Measurements from ENCODE around the gene APCDD1. TPM values are rescaled to one million over a fixed set of nuclear protein-coding genes. Genes with fewer than 3 reads are reported as not detected.

APCDD1 gene
- total and polyA plus RNA-seq, 8 donors, result 5.6 to 31.1 (median 16.4) TPM

GRCh38 chr18:10409041-10409440, 45.4 kb upstream of the APCDD1 start:
- H3K9me3 ChIP-seq, result no peaks in the 10 kb centered on the region

GRCh38 chr18:10410472-10411308, 43.7 kb upstream of the APCDD1 start:
- peak in 2 of 6 donors; percentile 19 to 34 for DNase-seq
- intact Hi-C loops (cut with DNase I), result no loop called here
- Histone ChIP-seq H3K9me3 (no peaks in the 10 kb centered on the region), H3K4me3 (no peak overlapping the region), H3K36me3 (no peaks in the 10 kb centered on the region), H3K27me3 (no peaks in the 10 kb centered on the region), H3K4me1 (peaks cover 3 to 16% (median 10%) of the 10 kb centered on the region in 3 donors), H3K27ac (peak overlapping the region in 2 of 4 donors; percentile 37 to 55)
- no peak for TF ChIP-seq CTCF (IDR thresholded peaks at IDR 0.05)
- no peak for FAIRE-seq
- 33 to 37% methylated on average over 11 of the region's 11 CpGs for WGBS, 2 donors
- ATAC-seq, result peak; percentile 53 to 82 (median 77)

More at GRCh38 chr18:10409041-10409440, 45.4 kb upstream of the APCDD1 start:
- ATAC-seq, result no peak
- Histone ChIP-seq H3K4me3 (no peak overlapping the region), H3K27me3 (no peaks in the 10 kb centered on the region), H3K36me3 (no peaks in the 10 kb centered on the region), H3K4me1 (peaks cover 3 to 16% (median 10%) of the 10 kb centered on the region in 3 donors), H3K27ac (no peak overlapping the region)
- intact Hi-C loops (cut with DNase I), result no loop called here
- no peak for FAIRE-seq
- DNase-seq, result no peak
- TF ChIP-seq CTCF (IDR thresholded peaks at IDR 0.05), result no peak

GRCh38 chr18:10412933-10413332, 41.5 kb upstream of the APCDD1 start:
- ATAC-seq (no peak), FAIRE-seq (no peak), DNase-seq (no peak)
- Histone ChIP-seq H3K27me3 (no peaks in the 10 kb centered on the region), H3K4me3 (no peak overlapping the region), H3K36me3 (no peaks in the 10 kb centered on the region), H3K9me3 (no peaks in the 10 kb centered on the region), H3K4me1 (peaks cover 3 to 16% (median 10%) of the 10 kb centered on the region in 3 donors), H3K27ac (no peak overlapping the region)
- no peak for TF ChIP-seq CTCF (IDR thresholded peaks at IDR 0.05)
- intact Hi-C loops (cut with DNase I), result no loop called here
- 68 to 72% methylated on average over 5 of the region's 5 CpGs for WGBS, 2 donors

- ATAC-seq, result no peak
- no peaks in the 10 kb centered on the region for H3K36me3 ChIP-seq
- no peak for FAIRE-seq
- no peaks in the 10 kb centered on the region for H3K9me3 ChIP-seq
- peaks cover 3 to 15% (median 10%) of the 10 kb centered on the region in 3 donors for H3K4me1 ChIP-seq
- no peak overlapping the region for H3K27ac ChIP-seq
- no peak for TF ChIP-seq CTCF (IDR thresholded peaks at IDR 0.05)
- no peaks in the 10 kb centered on the region for H3K27me3 ChIP-seq
- no peak for DNase-seq
- intact Hi-C loops (cut with DNase I), result no loop called here
- H3K4me3 ChIP-seq, result no peak overlapping the region
- 68 to 92% methylated on average over 3 of the region's 3 CpGs for WGBS, 2 donors
Measured at GRCh38 chr18:10413722-10414121, 40.7 kb upstream of the APCDD1 start.

- intact Hi-C loops (cut with DNase I), result no loop called here
- Histone ChIP-seq H3K4me1 (peaks cover 0 to 8% (median 5%) of the 10 kb centered on the region in 3 donors), H3K36me3 (no peaks in the 10 kb centered on the region), H3K9me3 (no peaks in the 10 kb centered on the region), H3K4me3 (no peak overlapping the region), H3K27me3 (no peaks in the 10 kb centered on the region), H3K27ac (no peak overlapping the region)
- FAIRE-seq (no peak), ATAC-seq (no peak), DNase-seq (no peak)
- TF ChIP-seq CTCF (IDR thresholded peaks at IDR 0.05), result no peak
- WGBS, 2 donors, result 89% methylated on average over 23 of the region's 23 CpGs
Measured at GRCh38 chr18:10414293-10414842, 40.1 kb upstream of the APCDD1 start.
